ENCODE results near the gene HIBADH. TPM values are rescaled to one million over a fixed set of nuclear protein-coding genes. Genes with fewer than 3 reads are reported as not detected.

HIBADH gene
- total and polyA plus RNA-seq, 12 donors: 24.7 to 94.0 (median 77.7) TPM

GRCh38 chr7:27492224-27492623 lies 170.5 kb downstream of the HIBADH start:
- ATAC-seq (no peak), DNase-seq (no peak)
- Histone ChIP-seq H3K27me3 (no peaks in the 10 kb centered on the region), H3K27ac (no peak overlapping the region), H3K4me3 (no peak overlapping the region), H3K9me3 (peaks cover 0 to 24% (median 0%) of the 10 kb centered on the region in 11 donors), H3K36me3 (no peaks in the 10 kb centered on the region), H3K4me1 (no peaks in the 10 kb centered on the region)
- WGBS, 2 donors: 91 to 93% methylated on average over 11 of the region's 11 CpGs
- intact Hi-C loops (cut with DNase I): no loop called here
- no peak for TF ChIP-seq CTCF (IDR thresholded peaks at IDR 0.05)

GRCh38 chr7:27491534-27491933 lies 171.1 kb downstream of the HIBADH start:
- no peak overlapping the region for H3K27ac ChIP-seq
- H3K4me3 ChIP-seq: no peak overlapping the region
- peaks cover 0 to 23% (median 0%) of the 10 kb centered on the region in 11 donors for H3K9me3 ChIP-seq
- no peaks in the 10 kb centered on the region for H3K36me3 ChIP-seq
- TF ChIP-seq CTCF (IDR thresholded peaks at IDR 0.05): no peak
- no peaks in the 10 kb centered on the region for H3K4me1 ChIP-seq
- ATAC-seq (no peak), DNase-seq (no peak)
- WGBS, 2 donors: 97 to 98% methylated on average over 21 of the region's 21 CpGs
- H3K27me3 ChIP-seq: no peaks in the 10 kb centered on the region
- intact Hi-C loops (cut with DNase I): no loop called here

- DNase-seq: no peak
- intact Hi-C loops (cut with DNase I): no loop called here
- no peak overlapping the region for H3K27ac ChIP-seq
- H3K4me3 ChIP-seq: no peak overlapping the region
- H3K27me3 ChIP-seq: no peaks in the 10 kb centered on the region
- no peak for ATAC-seq
- H3K9me3 ChIP-seq: peaks cover 0 to 11% (median 0%) of the 10 kb centered on the region in 11 donors
- no peaks in the 10 kb centered on the region for H3K4me1 ChIP-seq
- 69 to 78% methylated on average over 8 of the region's 8 CpGs for WGBS, 2 donors
- no peak for TF ChIP-seq CTCF (IDR thresholded peaks at IDR 0.05)
- H3K36me3 ChIP-seq: no peaks in the 10 kb centered on the region
Observed at GRCh38 chr7:27487509-27487908, 175.2 kb downstream of the HIBADH start.

- no peak overlapping the region for H3K27ac ChIP-seq
Observed at GRCh38 chr7:27484451-27484850, 178.2 kb downstream of the HIBADH start.

More at GRCh38 chr7:27484451-27484850, 178.2 kb downstream of the HIBADH start:
- H3K9me3 ChIP-seq: no peaks in the 10 kb centered on the region
- ATAC-seq: no peak
- intact Hi-C loops (cut with DNase I): no loop called here
- H3K36me3 ChIP-seq: no peaks in the 10 kb centered on the region
- no peak for DNase-seq
- H3K4me3 ChIP-seq: no peak overlapping the region
- TF ChIP-seq CTCF (IDR thresholded peaks at IDR 0.05): no peak
- WGBS, 2 donors: 87 to 89% methylated on average over 2 of the region's 2 CpGs
- H3K4me1 ChIP-seq: no peaks in the 10 kb centered on the region
- no peaks in the 10 kb centered on the region for H3K27me3 ChIP-seq

All from heart right ventricle (tissue), 16 donors.